Ascending aorta (tissue), 2 donors: ENCODE measurements around the gene AKAP13. TPM values are rescaled to one million over a fixed set of nuclear protein-coding genes. Genes with fewer than 3 reads are reported as not detected.

Source experiments
- DNase-seq, 2 donors: peaks; one replicate each; pipeline ENCODE4 v3.0.0-alpha.2; 2019; ENCODE audit warnings: low spot score in 2 of 2
- H3K27ac ChIP-seq, 2 donors: fragments of 200-600 bp; sonication (generic); one replicate each; pipeline ENCODE4 v1.5.1; 2016 to 2017; ENCODE audit warnings: mild to moderate bottlenecking in 1 of 2
- H3K27me3 ChIP-seq: fragments of 200-600 bp; sonication (generic); one replicate; pipeline ENCODE4 v1.5.1; 2017
- H3K36me3 ChIP-seq, 2 donors: fragments of 200-600 bp; sonication (generic); one replicate each; pipeline ENCODE4 v1.5.1; 2016
- H3K4me1 ChIP-seq, 2 donors: fragments of 200-600 bp; sonication (generic); one replicate each; pipeline ENCODE4 v1.5.1; 2016 to 2017; ENCODE audit warnings: mild to moderate bottlenecking in 1 of 2
- H3K4me3 ChIP-seq, 2 donors: fragments of 200-600 bp; sonication (generic); one replicate each; pipeline ENCODE4 v1.5.1; 2016 to 2017; ENCODE audit warnings: mild to moderate bottlenecking in 1 of 2
- H3K9me3 ChIP-seq, 2 donors: fragments of 200-600 bp; sonication (generic); one replicate each; pipeline ENCODE4 v1.5.1; 2016
- intact Hi-C: fragments of 100-400 bp; cut with DNase I; formaldehyde crosslinking; loops from one replicate; pipeline ENCODE4 v1.15.1; 2023
- total RNA-seq: library from RNA; depleted of rRNA; stranded (reverse); fragments of >200 nt; gene quantifications from one replicate; pipeline ENCODE4 v1.1.0, GENCODE V29; 2016
- TF ChIP-seq, protein P1 (sequence below), 3 experiments: fragments of 200-600 bp in 2 of 3; fragments of 450-650 bp in 1 of 3; sonication (generic) in 2 of 3; IDR thresholded peaks; one replicate each; pipeline ENCODE4 v1.5.1; 2016 to 2019; ENCODE audit warnings: antibody characterized with exemption in 3 of 3, mild to moderate bottlenecking in 1 of 3, moderate library complexity in 1 of 3

The AKAP13 gene
- total RNA-seq, 1 donor from 2014 or later = 74.3 TPM

DNA sequence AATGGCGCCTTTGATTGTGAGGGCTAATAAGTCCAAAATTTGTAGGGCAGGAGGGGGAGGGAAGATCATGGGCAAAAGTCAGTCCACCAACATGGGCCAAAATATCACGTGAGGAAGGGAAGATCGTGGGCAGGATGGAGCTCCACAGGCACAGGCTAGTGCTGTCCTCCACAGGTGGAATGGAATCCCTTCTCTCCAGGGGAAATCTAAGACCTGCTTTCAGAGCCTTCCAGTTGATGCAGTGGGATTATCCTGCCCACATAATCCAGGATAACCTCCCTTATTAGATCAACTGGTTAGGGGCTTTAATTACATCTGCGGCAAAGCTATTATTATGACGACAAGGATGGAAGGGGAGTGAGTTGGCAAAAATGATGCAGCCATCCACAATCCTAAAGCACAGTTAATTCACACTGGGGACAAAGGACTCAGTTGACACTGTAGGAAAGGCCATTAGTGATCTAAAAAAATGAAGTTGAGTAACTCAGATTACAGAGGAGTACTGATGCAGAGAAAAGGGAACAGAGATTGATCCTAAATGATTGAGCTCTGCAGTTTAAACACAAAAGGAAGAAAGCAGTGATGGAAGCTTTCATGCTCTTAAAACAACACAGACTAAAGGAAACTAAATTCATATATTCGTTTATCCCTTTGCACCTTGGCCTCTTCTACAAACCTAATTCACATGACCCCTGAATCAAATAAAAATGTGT, 159.8 kb downstream of the AKAP13 start:
- Histone ChIP-seq H3K4me3 (no peak overlapping the region), H3K27ac (no peak overlapping the region), H3K9me3 (no peaks in the 10 kb centered on the region), H3K4me1 (peaks cover 0 to 9% of the 10 kb centered on the region in 2 donors), H3K36me3 (no peaks in the 10 kb centered on the region), H3K27me3 (no peaks in the 10 kb centered on the region)
- TF ChIP-seq, protein P1, sequence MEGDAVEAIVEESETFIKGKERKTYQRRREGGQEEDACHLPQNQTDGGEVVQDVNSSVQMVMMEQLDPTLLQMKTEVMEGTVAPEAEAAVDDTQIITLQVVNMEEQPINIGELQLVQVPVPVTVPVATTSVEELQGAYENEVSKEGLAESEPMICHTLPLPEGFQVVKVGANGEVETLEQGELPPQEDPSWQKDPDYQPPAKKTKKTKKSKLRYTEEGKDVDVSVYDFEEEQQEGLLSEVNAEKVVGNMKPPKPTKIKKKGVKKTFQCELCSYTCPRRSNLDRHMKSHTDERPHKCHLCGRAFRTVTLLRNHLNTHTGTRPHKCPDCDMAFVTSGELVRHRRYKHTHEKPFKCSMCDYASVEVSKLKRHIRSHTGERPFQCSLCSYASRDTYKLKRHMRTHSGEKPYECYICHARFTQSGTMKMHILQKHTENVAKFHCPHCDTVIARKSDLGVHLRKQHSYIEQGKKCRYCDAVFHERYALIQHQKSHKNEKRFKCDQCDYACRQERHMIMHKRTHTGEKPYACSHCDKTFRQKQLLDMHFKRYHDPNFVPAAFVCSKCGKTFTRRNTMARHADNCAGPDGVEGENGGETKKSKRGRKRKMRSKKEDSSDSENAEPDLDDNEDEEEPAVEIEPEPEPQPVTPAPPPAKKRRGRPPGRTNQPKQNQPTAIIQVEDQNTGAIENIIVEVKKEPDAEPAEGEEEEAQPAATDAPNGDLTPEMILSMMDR (IDR thresholded peaks at IDR 0.05) = no peak
- intact Hi-C loops = no loop called here
- DNase-seq = no peak

DNA sequence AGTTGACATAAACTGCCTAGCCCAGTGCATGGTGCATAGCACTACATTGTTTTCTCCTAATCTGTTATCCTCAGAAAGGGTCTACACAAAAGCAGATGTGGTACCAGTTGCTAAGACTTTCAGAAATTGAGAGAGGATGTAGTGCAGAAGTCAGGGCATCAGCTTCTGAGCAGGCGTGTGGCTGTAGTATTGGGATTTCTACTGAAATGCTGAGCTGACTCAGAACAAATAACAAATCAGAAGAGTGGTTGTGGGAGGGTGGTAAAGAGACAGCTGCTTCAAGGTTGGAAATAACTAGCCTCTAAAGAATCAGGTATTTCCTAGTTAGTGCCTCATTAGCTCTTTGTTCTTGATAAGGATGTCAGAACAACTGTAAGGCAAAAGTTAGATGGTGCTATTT, 161.3 kb downstream of the AKAP13 start:
- intact Hi-C loops = no loop called here
- H3K9me3 ChIP-seq = no peaks in the 10 kb centered on the region
- H3K27ac ChIP-seq = no peak overlapping the region
- TF ChIP-seq, protein P1 (IDR thresholded peaks at IDR 0.05) = no peak
- H3K27me3 ChIP-seq = no peaks in the 10 kb centered on the region
- no peak overlapping the region for H3K4me3 ChIP-seq
- DNase-seq = no peak
- peaks cover 0 to 9% of the 10 kb centered on the region in 2 donors for H3K4me1 ChIP-seq
- no peaks in the 10 kb centered on the region for H3K36me3 ChIP-seq

DNA sequence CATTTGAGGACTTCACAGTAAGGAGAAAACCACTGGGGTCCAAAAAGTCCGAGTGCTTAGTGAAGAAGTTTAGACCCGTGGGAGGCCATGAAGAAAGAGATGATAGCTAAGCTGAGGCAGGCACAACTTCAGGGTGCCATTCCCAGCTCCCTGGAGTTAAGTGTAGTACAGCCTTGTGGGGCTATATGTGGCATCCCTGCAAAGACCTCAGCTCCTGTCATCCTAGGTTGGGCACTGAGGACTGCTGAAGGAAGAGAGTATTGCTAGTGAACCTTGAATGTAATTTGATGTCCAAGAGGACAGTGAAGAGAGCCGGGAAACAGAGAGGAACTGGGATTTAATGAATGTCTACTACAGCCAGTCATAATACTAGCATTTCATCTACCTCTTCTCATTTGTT, 162.1 kb downstream of the AKAP13 start:
- Histone ChIP-seq H3K27me3 (no peaks in the 10 kb centered on the region), H3K4me1 (peaks cover 0 to 12% of the 10 kb centered on the region in 2 donors), H3K27ac (no peak overlapping the region), H3K4me3 (no peak overlapping the region), H3K9me3 (no peaks in the 10 kb centered on the region), H3K36me3 (no peaks in the 10 kb centered on the region)
- no peak for DNase-seq
- intact Hi-C loops = no loop called here
- TF ChIP-seq, protein P1 (IDR thresholded peaks at IDR 0.05) = no peak

DNA sequence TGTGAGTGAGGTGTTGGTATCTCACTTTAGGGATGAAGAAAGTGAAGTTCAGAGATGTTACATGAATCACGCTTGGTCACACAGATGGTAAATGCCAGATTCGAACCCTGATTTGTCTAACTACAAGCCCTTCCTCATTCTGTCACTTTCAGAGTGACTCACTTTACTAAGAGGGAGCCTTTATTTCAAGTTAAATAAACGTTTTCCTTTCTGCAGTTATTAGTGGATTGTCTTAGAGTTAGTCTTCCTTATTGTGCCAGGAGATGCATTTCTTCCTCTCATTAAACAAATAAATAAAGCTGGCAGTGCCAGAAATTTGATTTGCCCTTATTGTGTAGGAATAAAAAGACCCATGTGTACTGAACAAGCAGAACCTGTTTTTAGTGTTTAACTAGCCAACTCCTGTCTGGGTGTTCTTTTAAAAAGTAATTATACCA, 162.5 kb downstream of the AKAP13 start:
- H3K4me1 ChIP-seq = peaks cover 0 to 12% of the 10 kb centered on the region in 2 donors
- H3K36me3 ChIP-seq = no peaks in the 10 kb centered on the region
- intact Hi-C loops = no loop called here
- TF ChIP-seq, protein P1 (IDR thresholded peaks at IDR 0.05) = no peak
- H3K27ac ChIP-seq = no peak overlapping the region
- H3K9me3 ChIP-seq = no peaks in the 10 kb centered on the region
- no peaks in the 10 kb centered on the region for H3K27me3 ChIP-seq
- no peak for DNase-seq
- H3K4me3 ChIP-seq = no peak overlapping the region

DNA sequence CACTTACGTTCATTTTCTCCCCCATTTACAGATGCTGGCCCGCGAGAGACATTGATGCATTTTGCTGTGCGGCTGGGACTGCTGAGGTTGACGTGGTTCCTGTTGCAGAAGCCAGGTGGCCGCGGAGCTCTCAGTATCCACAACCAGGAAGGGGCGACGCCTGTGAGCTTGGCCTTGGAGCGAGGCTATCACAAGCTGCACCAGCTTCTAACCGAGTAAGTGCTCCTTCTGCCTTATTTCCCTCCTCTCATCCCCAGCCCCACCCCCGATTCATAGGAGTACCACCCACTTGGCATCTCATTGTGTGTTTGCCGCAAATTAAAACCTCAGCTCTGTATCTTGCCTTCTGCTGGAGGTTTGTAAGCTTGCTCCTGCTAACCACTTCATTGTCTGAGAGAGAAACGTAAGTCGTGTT, 163.3 kb downstream of the AKAP13 start:
- peaks cover 0 to 12% of the 10 kb centered on the region in 2 donors for H3K4me1 ChIP-seq
- H3K36me3 ChIP-seq = no peaks in the 10 kb centered on the region

More for the DNA sequence above, 163.3 kb downstream of the AKAP13 start:
- intact Hi-C loops = no loop called here
- TF ChIP-seq, protein P1 (IDR thresholded peaks at IDR 0.05) = peak in 1 of 3 experiments; percentile 14
- DNase-seq = peak; percentile 41 to 80
- H3K9me3 ChIP-seq = no peaks in the 10 kb centered on the region
- H3K27ac ChIP-seq = no peak overlapping the region
- H3K27me3 ChIP-seq = no peaks in the 10 kb centered on the region
- H3K4me3 ChIP-seq = no peak overlapping the region
